Measurements from ENCODE around the gene IL1RAPL2. TPM values are rescaled to one million over a fixed set of nuclear protein-coding genes. Genes with fewer than 3 reads are reported as not detected.

The IL1RAPL2 gene
- total and polyA plus RNA-seq, 2 of the 8 experiments (the other 6 are each of a cell fraction or from before 2014, with no cell fraction given): 0.20 to 1.3 TPM

- TF ChIP-seq BCL11A (IDR thresholded peaks at IDR 0.05; ENCODE audit: low read depth in 2 of 2, low read length in 2 of 2): no peak
- no peak for TF ChIP-seq JUN (IDR thresholded peaks at IDR 0.05; ENCODE audit: low read depth, low read length)
- TF ChIP-seq RNF2 (IDR thresholded peaks at IDR 0.05; ENCODE audit: borderline replicate concordance, low read depth, low read length, missing control alignments, poor library complexity, severe bottlenecking): no peak
- no peak for TF ChIP-seq SP2 (IDR thresholded peaks at IDR 0.05; ENCODE audit: low read length)
- no peak for TF ChIP-seq CBX5 (IDR thresholded peaks at IDR 0.05; ENCODE audit: low read depth, low read length)
- TF ChIP-seq YY1 (IDR thresholded peaks at IDR 0.05; ENCODE audit: low read depth, low read length): no peak
- TF ChIP-seq ASH2L (IDR thresholded peaks at IDR 0.05; ENCODE audit: low read length): no peak
- no peak for TF ChIP-seq BRCA1 (IDR thresholded peaks at IDR 0.05; ENCODE audit: low read depth, low read length)
- no peak for TF ChIP-seq TEAD4 (IDR thresholded peaks at IDR 0.05; ENCODE audit: low read depth, low read length)
- TF ChIP-seq TBP (IDR thresholded peaks at IDR 0.05; ENCODE audit: low read depth, low read length): no peak
- TF ChIP-seq SAP30 (IDR thresholded peaks at IDR 0.05; ENCODE audit: insufficient read depth, insufficient replicate concordance, low read length): no peak
- no peak for TF ChIP-seq SIRT6 (IDR thresholded peaks at IDR 0.05; ENCODE audit: low read length)
- no peak for TF ChIP-seq EZH2 (IDR thresholded peaks at IDR 0.05; ENCODE audit: low read depth, low read length, severe bottlenecking)
Observed at GRCh38 chrX:105653891-105654290, 1087.9 kb downstream of the IL1RAPL2 start.

More at GRCh38 chrX:105653891-105654290, 1087.9 kb downstream of the IL1RAPL2 start:
- POLR2A ChIA-PET (ENCODE audit: partially characterized antibody): no interaction called here
- no peaks in the 10 kb centered on the region for H3K27me3 ChIP-seq (replicated peaks in 1 of 4; ENCODE audit: control insufficient read depth in 3 of 4, extremely low read depth in 1 of 4, insufficient read depth in 3 of 4, low read length in 3 of 4)
- no peak overlapping the region for H2BK120ac ChIP-seq (replicated peaks; ENCODE audit: low read depth, low read length)
- H2BK12ac ChIP-seq (ENCODE audit: low read depth, low read length): no peak overlapping the region
- H4K91ac ChIP-seq (replicated peaks; ENCODE audit: insufficient read length, low read length): no peak overlapping the region
- H4K20me1 ChIP-seq (replicated peaks in 1 of 2; ENCODE audit: control insufficient read depth in 1 of 2, insufficient read depth in 2 of 2, low read length in 2 of 2): no peaks in the 10 kb centered on the region
- H3K18ac ChIP-seq (ENCODE audit: extremely low read depth, low read length): no peak overlapping the region
- no peaks in the 10 kb centered on the region for H3K79me2 ChIP-seq (ENCODE audit: control insufficient read depth in 1 of 2, insufficient read depth in 2 of 2, low read length in 2 of 2)
- no peak overlapping the region for H3K27ac ChIP-seq (ENCODE audit: low read depth, low read length)
- no peak overlapping the region for H3K14ac ChIP-seq (ENCODE audit: insufficient read length)
- H3K56ac ChIP-seq (replicated peaks; ENCODE audit: insufficient read length, low read depth, low read length): no peak overlapping the region
- H3K23me2 ChIP-seq (ENCODE audit: low read depth, low read length): no peaks in the 10 kb centered on the region
- H4K5ac ChIP-seq (ENCODE audit: insufficient read length, low read depth, low read length): no peak overlapping the region
- H3K4ac ChIP-seq (replicated peaks; ENCODE audit: insufficient read length, low read depth, low read length): no peak overlapping the region
- no peaks in the 10 kb centered on the region for H3K79me1 ChIP-seq (ENCODE audit: low read depth, low read length)
- no peak overlapping the region for H3K4me2 ChIP-seq (ENCODE audit: insufficient read depth in 1 of 2, low read depth in 2 of 2, low read length in 2 of 2)
- no peak overlapping the region for H2BK20ac ChIP-seq (ENCODE audit: low read length)
- H2AFZ ChIP-seq (ENCODE audit: low read length): no peak overlapping the region
- DNase-seq (ENCODE audit: low read depth in 1 of 2, low spot score in 2 of 2) (no peak), FAIRE-seq (no peak)
- no peak overlapping the region for H3K9ac ChIP-seq (replicated peaks in 1 of 4; ENCODE audit: extremely low read depth in 1 of 4, low read depth in 3 of 4, low read length in 3 of 4)
- H3K9me3 ChIP-seq (ENCODE audit: insufficient read depth in 2 of 2, low read depth in 1 of 2, low read length in 1 of 2): no peaks in the 10 kb centered on the region
- WGBS, 2 experiments (ENCODE audit: extremely low coverage in 1 of 2, insufficient coverage in 1 of 2, insufficient read length in 1 of 2, insufficient replicate concordance in 2 of 2, low coverage in 1 of 2, low lambda C conversion rate in 2 of 2, missing lambda C conversion rate in 1 of 2): 79% methylated on average over 2 of the region's 2 CpGs; no CpG with 5 or more reads in 1 of the 2 experiments
- CTCF ChIA-PET (ENCODE audit: partially characterized antibody): interaction anchor here (0.6 kb wide), 1 partner anchor 75 kb away, joined by 3 read pairs; no protein-coding TSS in a partner anchor
- H3K36me3 ChIP-seq (ENCODE audit: control insufficient read depth in 2 of 4, insufficient read depth in 4 of 4, low read length in 3 of 4): no peaks in the 10 kb centered on the region
- no peak overlapping the region for H2AK5ac ChIP-seq (ENCODE audit: low read depth, low read length)
- no peak overlapping the region for H3K23ac ChIP-seq (ENCODE audit: insufficient read length)
- no peak overlapping the region for H2BK15ac ChIP-seq (ENCODE audit: low read length)
- no peak overlapping the region for H2BK5ac ChIP-seq (ENCODE audit: low read depth, low read length)
- no peak overlapping the region for H3K4me3 ChIP-seq (ENCODE audit: extremely low read depth in 1 of 4, insufficient read depth in 2 of 4, low read depth in 3 of 4, low read length in 4 of 4)
- H4K8ac ChIP-seq (ENCODE audit: extremely low read depth, insufficient read depth, low read length): no peak overlapping the region
- H3K4me1 ChIP-seq (replicated peaks in 1 of 4; ENCODE audit: control insufficient read depth in 3 of 4, insufficient read depth in 4 of 4, low read length in 3 of 4): no peaks in the 10 kb centered on the region

Data from H1 (cell line).